GM23338 (cell line): ENCODE data around the gene LRR1. TPM values are rescaled to one million over a fixed set of nuclear protein-coding genes. Genes with fewer than 3 reads are reported as not detected.

Experiments used
- ATAC-seq: fragments of 200-7000 bp; cut with Tn5 transposase; 3 replicates; pipeline ENCODE4 v1.9.1; 2020
- DNase-seq: peaks from one replicate; pipeline ENCODE4 v3.0.0-alpha.2; 2015; ENCODE audit warnings: low spot score
- H2AFZ ChIP-seq: fragments of 200-600 bp; sonication (generic); 2 replicates; pipeline ENCODE4 v1.8.0; 2016; ENCODE audit warnings: antibody characterized with exemption, mild to moderate bottlenecking, moderate library complexity
- H3F3A ChIP-seq: fragments of 200-600 bp; sonication (generic); replicated peaks from 2 replicates; pipeline ENCODE4 v1.8.0; 2017; ENCODE audit warnings: antibody characterized with exemption, mixed run types, low read depth
- H3K27ac ChIP-seq: fragments of 200-600 bp; sonication (generic); 2 replicates; pipeline ENCODE4 v1.6.1; 2016; ENCODE audit warnings: low read depth
- H3K27me3 ChIP-seq: fragments of 200-600 bp; sonication (generic); 2 replicates; pipeline ENCODE4 v1.8.0; 2016; ENCODE audit warnings: mild to moderate bottlenecking, mixed run types, moderate library complexity; ENCODE audit not compliant: insufficient read depth
- H3K36me3 ChIP-seq: fragments of 200-600 bp; sonication (generic); 2 replicates; pipeline ENCODE4 v1.8.0; 2016; ENCODE audit warnings: mild to moderate bottlenecking; ENCODE audit not compliant: insufficient read depth
- H3K4me1 ChIP-seq: fragments of 200-600 bp; sonication (generic); 2 replicates; pipeline ENCODE4 v1.8.0; 2016; ENCODE audit warnings: mild to moderate bottlenecking, moderate library complexity; ENCODE audit not compliant: insufficient read depth
- H3K4me2 ChIP-seq: fragments of 200-600 bp; sonication (generic); 2 replicates; pipeline ENCODE4 v1.7.1; 2017; ENCODE audit warnings: mixed run types
- H3K4me3 ChIP-seq: fragments of 200-600 bp; sonication (generic); 2 replicates; pipeline ENCODE4 v1.6.1; 2016; ENCODE audit warnings: mixed run types
- H3K79me2 ChIP-seq: fragments of 200-600 bp; sonication (generic); replicated peaks from 2 replicates; pipeline ENCODE4 v1.8.0; 2017; ENCODE audit warnings: mild to moderate bottlenecking; ENCODE audit not compliant: insufficient read depth
- H3K9me2 ChIP-seq: fragments of 200-600 bp; sonication (generic); 2 replicates; pipeline ENCODE4 v1.8.0; 2017; ENCODE audit not compliant: insufficient read depth
- H4K20me1 ChIP-seq: fragments of 200-600 bp; sonication (generic); replicated peaks from 2 replicates; pipeline ENCODE4 v1.8.0; 2017; ENCODE audit warnings: mild to moderate bottlenecking; ENCODE audit not compliant: insufficient read depth
- H3K27ac Mint-ChIP-seq: 2 replicates; pipeline ENCODE4 v1.8.0; 2020; ENCODE audit warnings: inconsistent platforms, mild to moderate bottlenecking, moderate library complexity, mixed read lengths
- H3K27me3 Mint-ChIP-seq: 3 replicates; pipeline ENCODE4 v1.8.0; 2022; ENCODE audit warnings: low read depth, mild to moderate bottlenecking, moderate library complexity, mixed read lengths, inconsistent platforms; ENCODE audit not compliant: insufficient read depth, poor library complexity
- H3K36me3 Mint-ChIP-seq: 3 replicates; pipeline ENCODE4 v1.8.0; 2021; ENCODE audit warnings: low read depth, mild to moderate bottlenecking, inconsistent platforms, moderate library complexity, mixed read lengths
- H3K4me1 Mint-ChIP-seq: 3 replicates; pipeline ENCODE4 v1.8.0; 2020; ENCODE audit warnings: mild to moderate bottlenecking, inconsistent platforms, mixed read lengths
- H3K4me3 Mint-ChIP-seq: 3 replicates; pipeline ENCODE4 v1.8.0; 2021; ENCODE audit warnings: moderate library complexity, mild to moderate bottlenecking, inconsistent platforms, mixed read lengths
- H3K9me3 Mint-ChIP-seq: 3 replicates; pipeline ENCODE4 v1.8.0; 2020; ENCODE audit warnings: moderate library complexity, mild to moderate bottlenecking, inconsistent platforms, mixed read lengths
- CREB1 ChIP-seq: fragments of 250-450 bp; sonication (Bioruptor Pico); IDR thresholded peaks from 2 replicates; pipeline ENCODE4 v1.5.0; 2020; ENCODE audit warnings: low read depth, mild to moderate bottlenecking, moderate library complexity
- EZH2 ChIP-seq: fragments of 200-600 bp; sonication (generic); IDR thresholded peaks from one replicate; pipeline ENCODE4 v1.8.0; 2017; ENCODE audit warnings: antibody characterized with exemption, mild to moderate bottlenecking, low read depth; ENCODE audit not compliant: unreplicated experiment
- EZH2phosphoT487 ChIP-seq: fragments of 200-600 bp; sonication (generic); IDR thresholded peaks from one replicate; pipeline ENCODE4 v1.8.1; 2018; ENCODE audit warnings: antibody characterized with exemption; ENCODE audit not compliant: unreplicated experiment
- JUNB ChIP-seq: IDR thresholded peaks from one replicate; pipeline ENCODE4 v1.6.1; 2016; ENCODE audit warnings: antibody characterized with exemption; ENCODE audit not compliant: unreplicated experiment
- NANOG ChIP-seq: IDR thresholded peaks from 2 replicates; pipeline ENCODE4 v1.6.1; 2016; ENCODE audit warnings: antibody characterized with exemption, borderline replicate concordance
- POLR2AphosphoS5 ChIP-seq: IDR thresholded peaks from 2 replicates; pipeline ENCODE4 v1.6.1; 2016; ENCODE audit warnings: antibody characterized with exemption, low read depth
- STAT1 ChIP-seq: IDR thresholded peaks from one replicate; pipeline ENCODE4 v1.6.1; 2016; ENCODE audit warnings: antibody characterized with exemption; ENCODE audit not compliant: unreplicated experiment
- ZNF114 ChIP-seq: fragments of 250-450 bp; sonication (Bioruptor Pico); IDR thresholded peaks from 2 replicates; pipeline ENCODE4 v1.5.0; 2020; ENCODE audit warnings: mild to moderate bottlenecking, moderate library complexity
- ZNF331 ChIP-seq: fragments of 250-450 bp; sonication (Bioruptor Pico); IDR thresholded peaks from 2 replicates; pipeline ENCODE4 v1.5.0; 2020; ENCODE audit warnings: low read depth, mild to moderate bottlenecking, moderate library complexity
- polyA plus RNA-seq: library from polyadenylated mRNA; unstranded; fragments of >200 nt; fragmentation: Nextera tagmentation; extraction: Ambion mirVana; gene quantifications from 2 replicates; pipeline ENCODE4 v1.2.1, GENCODE V29; 2016
- total RNA-seq: library from RNA; depleted of rRNA; stranded (reverse); fragments of >200 nt; shearing (Covaris generic); gene quantifications from 2 replicates; pipeline ENCODE4 v1.2.3, GENCODE V29; 2014
- TF ChIP-seq, protein P1 (sequence below): IDR thresholded peaks from 2 replicates; pipeline ENCODE4 v1.6.1; 2016; ENCODE audit warnings: antibody characterized with exemption
- TF ChIP-seq, protein P2 (sequence below): IDR thresholded peaks from one replicate; pipeline ENCODE4 v1.6.1; 2018; ENCODE audit warnings: antibody characterized with exemption; ENCODE audit not compliant: unreplicated experiment
- TF ChIP-seq, protein P3 (sequence below): fragments of 250-450 bp; sonication (Bioruptor Pico); IDR thresholded peaks from 2 replicates; pipeline ENCODE4 v1.5.0; 2020; ENCODE audit warnings: mild to moderate bottlenecking, moderate library complexity
- TF ChIP-seq, protein P4 (sequence below), 2 experiments: fragments of 200-600 bp in 1 of 2; sonication (generic) in 1 of 2; conservative IDR thresholded peaks; 2 replicates each; pipeline versions ENCODE4 v1.5.1 to v1.6.1; 2016 to 2017; ENCODE audit warnings: antibody characterized with exemption in 2 of 2, low read depth in 2 of 2, mild to moderate bottlenecking in 2 of 2, moderate library complexity in 1 of 2

The LRR1 gene
- total and polyA plus RNA-seq, 2 experiments from 2014 or later = 31.8 to 41.9 TPM

DNA sequence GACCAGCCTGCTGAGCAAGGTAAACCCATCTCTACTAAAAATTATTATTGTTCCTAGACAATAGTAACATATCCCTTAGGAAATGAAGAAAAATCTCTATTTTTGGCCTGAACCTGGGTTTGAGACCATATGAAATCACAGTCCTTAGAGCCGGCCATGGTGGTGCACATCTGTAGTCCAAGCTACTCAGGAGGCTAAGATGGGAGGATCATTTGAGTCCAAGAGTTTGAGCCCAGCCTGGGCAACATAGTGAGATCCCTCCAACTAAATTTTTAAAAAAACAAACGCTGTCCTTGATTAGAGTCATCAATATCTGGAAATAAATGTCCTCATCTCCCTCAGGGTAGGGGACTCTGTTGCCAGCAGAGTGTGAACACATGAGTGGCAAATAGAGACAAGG lies 47.2 kb upstream of the LRR1 start:
- Mint-ChIP-seq H3K27ac (no peak overlapping the region), H3K4me1 (peaks cover 27% of the 10 kb centered on the region), H3K27me3 (peaks cover 2% of the 10 kb centered on the region), H3K36me3 (peaks cover 13% of the 10 kb centered on the region; the same call in 2 of the 3 replicates), H3K4me3 (no peak overlapping the region), H3K9me3 (peaks cover 9% of the 10 kb centered on the region; the same call in 2 of the 3 replicates)
- H3K4me2 ChIP-seq = no peak overlapping the region
- no peaks in the 10 kb centered on the region for H3F3A ChIP-seq
- TF ChIP-seq NANOG (no peak), ZNF114 (CRISPR knock-in tag) (no peak), CREB1 (CRISPR knock-in tag) (no peak), EZH2 (no peak), ZNF331 (no peak), STAT1 (no peak), EZH2phosphoT487 (no peak), JUNB (no peak), POLR2AphosphoS5 (no peak)
- TF ChIP-seq, protein P1, sequence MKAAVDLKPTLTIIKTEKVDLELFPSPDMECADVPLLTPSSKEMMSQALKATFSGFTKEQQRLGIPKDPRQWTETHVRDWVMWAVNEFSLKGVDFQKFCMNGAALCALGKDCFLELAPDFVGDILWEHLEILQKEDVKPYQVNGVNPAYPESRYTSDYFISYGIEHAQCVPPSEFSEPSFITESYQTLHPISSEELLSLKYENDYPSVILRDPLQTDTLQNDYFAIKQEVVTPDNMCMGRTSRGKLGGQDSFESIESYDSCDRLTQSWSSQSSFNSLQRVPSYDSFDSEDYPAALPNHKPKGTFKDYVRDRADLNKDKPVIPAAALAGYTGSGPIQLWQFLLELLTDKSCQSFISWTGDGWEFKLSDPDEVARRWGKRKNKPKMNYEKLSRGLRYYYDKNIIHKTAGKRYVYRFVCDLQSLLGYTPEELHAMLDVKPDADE = no peak
- TF ChIP-seq, protein P2, sequence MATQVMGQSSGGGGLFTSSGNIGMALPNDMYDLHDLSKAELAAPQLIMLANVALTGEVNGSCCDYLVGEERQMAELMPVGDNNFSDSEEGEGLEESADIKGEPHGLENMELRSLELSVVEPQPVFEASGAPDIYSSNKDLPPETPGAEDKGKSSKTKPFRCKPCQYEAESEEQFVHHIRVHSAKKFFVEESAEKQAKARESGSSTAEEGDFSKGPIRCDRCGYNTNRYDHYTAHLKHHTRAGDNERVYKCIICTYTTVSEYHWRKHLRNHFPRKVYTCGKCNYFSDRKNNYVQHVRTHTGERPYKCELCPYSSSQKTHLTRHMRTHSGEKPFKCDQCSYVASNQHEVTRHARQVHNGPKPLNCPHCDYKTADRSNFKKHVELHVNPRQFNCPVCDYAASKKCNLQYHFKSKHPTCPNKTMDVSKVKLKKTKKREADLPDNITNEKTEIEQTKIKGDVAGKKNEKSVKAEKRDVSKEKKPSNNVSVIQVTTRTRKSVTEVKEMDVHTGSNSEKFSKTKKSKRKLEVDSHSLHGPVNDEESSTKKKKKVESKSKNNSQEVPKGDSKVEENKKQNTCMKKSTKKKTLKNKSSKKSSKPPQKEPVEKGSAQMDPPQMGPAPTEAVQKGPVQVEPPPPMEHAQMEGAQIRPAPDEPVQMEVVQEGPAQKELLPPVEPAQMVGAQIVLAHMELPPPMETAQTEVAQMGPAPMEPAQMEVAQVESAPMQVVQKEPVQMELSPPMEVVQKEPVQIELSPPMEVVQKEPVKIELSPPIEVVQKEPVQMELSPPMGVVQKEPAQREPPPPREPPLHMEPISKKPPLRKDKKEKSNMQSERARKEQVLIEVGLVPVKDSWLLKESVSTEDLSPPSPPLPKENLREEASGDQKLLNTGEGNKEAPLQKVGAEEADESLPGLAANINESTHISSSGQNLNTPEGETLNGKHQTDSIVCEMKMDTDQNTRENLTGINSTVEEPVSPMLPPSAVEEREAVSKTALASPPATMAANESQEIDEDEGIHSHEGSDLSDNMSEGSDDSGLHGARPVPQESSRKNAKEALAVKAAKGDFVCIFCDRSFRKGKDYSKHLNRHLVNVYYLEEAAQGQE = no peak
- TF ChIP-seq, protein P3, sequence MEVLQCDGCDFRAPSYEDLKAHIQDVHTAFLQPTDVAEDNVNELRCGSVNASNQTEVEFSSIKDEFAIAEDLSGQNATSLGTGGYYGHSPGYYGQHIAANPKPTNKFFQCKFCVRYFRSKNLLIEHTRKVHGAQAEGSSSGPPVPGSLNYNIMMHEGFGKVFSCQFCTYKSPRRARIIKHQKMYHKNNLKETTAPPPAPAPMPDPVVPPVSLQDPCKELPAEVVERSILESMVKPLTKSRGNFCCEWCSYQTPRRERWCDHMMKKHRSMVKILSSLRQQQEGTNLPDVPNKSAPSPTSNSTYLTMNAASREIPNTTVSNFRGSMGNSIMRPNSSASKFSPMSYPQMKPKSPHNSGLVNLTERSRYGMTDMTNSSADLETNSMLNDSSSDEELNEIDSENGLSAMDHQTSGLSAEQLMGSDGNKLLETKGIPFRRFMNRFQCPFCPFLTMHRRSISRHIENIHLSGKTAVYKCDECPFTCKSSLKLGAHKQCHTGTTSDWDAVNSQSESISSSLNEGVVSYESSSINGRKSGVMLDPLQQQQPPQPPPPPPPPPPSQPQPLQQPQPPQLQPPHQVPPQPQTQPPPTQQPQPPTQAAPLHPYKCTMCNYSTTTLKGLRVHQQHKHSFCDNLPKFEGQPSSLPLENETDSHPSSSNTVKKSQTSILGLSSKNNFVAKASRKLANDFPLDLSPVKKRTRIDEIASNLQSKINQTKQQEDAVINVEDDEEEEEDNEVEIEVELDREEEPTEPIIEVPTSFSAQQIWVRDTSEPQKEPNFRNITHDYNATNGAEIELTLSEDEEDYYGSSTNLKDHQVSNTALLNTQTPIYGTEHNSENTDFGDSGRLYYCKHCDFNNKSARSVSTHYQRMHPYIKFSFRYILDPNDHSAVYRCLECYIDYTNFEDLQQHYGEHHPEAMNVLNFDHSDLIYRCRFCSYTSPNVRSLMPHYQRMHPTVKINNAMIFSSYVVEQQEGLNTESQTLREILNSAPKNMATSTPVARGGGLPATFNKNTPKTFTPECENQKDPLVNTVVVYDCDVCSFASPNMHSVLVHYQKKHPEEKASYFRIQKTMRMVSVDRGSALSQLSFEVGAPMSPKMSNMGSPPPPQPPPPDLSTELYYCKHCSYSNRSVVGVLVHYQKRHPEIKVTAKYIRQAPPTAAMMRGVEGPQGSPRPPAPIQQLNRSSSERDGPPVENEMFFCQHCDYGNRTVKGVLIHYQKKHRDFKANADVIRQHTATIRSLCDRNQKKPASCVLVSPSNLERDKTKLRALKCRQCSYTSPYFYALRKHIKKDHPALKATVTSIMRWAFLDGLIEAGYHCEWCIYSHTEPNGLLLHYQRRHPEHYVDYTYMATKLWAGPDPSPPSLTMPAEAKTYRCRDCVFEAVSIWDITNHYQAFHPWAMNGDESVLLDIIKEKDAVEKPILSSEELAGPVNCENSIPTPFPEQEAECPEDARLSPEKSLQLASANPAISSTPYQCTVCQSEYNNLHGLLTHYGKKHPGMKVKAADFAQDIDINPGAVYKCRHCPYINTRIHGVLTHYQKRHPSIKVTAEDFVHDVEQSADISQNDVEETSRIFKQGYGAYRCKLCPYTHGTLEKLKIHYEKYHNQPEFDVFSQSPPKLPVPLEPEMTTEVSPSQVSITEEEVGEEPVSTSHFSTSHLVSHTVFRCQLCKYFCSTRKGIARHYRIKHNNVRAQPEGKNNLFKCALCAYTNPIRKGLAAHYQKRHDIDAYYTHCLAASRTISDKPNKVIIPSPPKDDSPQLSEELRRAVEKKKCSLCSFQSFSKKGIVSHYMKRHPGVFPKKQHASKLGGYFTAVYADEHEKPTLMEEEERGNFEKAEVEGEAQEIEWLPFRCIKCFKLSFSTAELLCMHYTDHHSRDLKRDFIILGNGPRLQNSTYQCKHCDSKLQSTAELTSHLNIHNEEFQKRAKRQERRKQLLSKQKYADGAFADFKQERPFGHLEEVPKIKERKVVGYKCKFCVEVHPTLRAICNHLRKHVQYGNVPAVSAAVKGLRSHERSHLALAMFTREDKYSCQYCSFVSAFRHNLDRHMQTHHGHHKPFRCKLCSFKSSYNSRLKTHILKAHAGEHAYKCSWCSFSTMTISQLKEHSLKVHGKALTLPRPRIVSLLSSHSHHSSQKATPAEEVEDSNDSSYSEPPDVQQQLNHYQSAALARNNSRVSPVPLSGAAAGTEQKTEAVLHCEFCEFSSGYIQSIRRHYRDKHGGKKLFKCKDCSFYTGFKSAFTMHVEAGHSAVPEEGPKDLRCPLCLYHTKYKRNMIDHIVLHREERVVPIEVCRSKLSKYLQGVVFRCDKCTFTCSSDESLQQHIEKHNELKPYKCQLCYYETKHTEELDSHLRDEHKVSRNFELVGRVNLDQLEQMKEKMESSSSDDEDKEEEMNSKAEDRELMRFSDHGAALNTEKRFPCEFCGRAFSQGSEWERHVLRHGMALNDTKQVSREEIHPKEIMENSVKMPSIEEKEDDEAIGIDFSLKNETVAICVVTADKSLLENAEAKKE (CRISPR knock-in tag) = no peak
- TF ChIP-seq, protein P4, sequence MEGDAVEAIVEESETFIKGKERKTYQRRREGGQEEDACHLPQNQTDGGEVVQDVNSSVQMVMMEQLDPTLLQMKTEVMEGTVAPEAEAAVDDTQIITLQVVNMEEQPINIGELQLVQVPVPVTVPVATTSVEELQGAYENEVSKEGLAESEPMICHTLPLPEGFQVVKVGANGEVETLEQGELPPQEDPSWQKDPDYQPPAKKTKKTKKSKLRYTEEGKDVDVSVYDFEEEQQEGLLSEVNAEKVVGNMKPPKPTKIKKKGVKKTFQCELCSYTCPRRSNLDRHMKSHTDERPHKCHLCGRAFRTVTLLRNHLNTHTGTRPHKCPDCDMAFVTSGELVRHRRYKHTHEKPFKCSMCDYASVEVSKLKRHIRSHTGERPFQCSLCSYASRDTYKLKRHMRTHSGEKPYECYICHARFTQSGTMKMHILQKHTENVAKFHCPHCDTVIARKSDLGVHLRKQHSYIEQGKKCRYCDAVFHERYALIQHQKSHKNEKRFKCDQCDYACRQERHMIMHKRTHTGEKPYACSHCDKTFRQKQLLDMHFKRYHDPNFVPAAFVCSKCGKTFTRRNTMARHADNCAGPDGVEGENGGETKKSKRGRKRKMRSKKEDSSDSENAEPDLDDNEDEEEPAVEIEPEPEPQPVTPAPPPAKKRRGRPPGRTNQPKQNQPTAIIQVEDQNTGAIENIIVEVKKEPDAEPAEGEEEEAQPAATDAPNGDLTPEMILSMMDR (conservative IDR thresholded peaks at IDR 0.05; ENCODE audit: low read depth in 2 of 2) = no peak
- no peaks in the 10 kb centered on the region for H4K20me1 ChIP-seq
- ATAC-seq (no peak), DNase-seq (no peak)
- H3K36me3 ChIP-seq = no peaks in the 10 kb centered on the region
- H3K4me1 ChIP-seq = peaks cover 13% of the 10 kb centered on the region
- H3K27me3 ChIP-seq = no peaks in the 10 kb centered on the region
- no peak overlapping the region for H2AFZ ChIP-seq
- H3K9me2 ChIP-seq = no peaks in the 10 kb centered on the region
- H3K27ac ChIP-seq = no peak overlapping the region
- H3K79me2 ChIP-seq = no peaks in the 10 kb centered on the region
- H3K4me3 ChIP-seq = no peak overlapping the region
